IMR-90 (cell line): ENCODE data around the gene SLC66A2. TPM values are rescaled to one million over a fixed set of nuclear protein-coding genes. Genes with fewer than 3 reads are reported as not detected.

ENCODE experiments used
- ATAC-seq: fragments of 200-7000 bp; cut with Tn5 transposase; 2 replicates; pipeline ENCODE4 v1.9.1; 2020; ENCODE audit warnings: low read depth, mild to moderate bottlenecking, moderate library complexity
- BruUV-seq: library from RNA; stranded (reverse); fragments of 400-500 nt; replicated peaks from 2 replicates; lab custom pipeline; 2021; lab: Mats Ljungman, UMichigan
- CTCF ChIA-PET: fragments of 300-600 bp; formaldehyde crosslinking; extraction: SDS; loops from one replicate; lab custom pipeline; 2021; ENCODE audit warnings: antibody characterized with exemption; lab: Yijun Ruan, JAX
- POLR2A ChIA-PET: fragments of 300-600 bp; sonication (Branson Sonifier 250); formaldehyde crosslinking; loops from one replicate; lab custom pipeline; 2022; ENCODE audit warnings: antibody characterized with exemption; ENCODE audit not compliant: unreplicated experiment; lab: Charles Lee
- DNase-seq: peaks from one replicate; pipeline ENCODE4 v3.0.0; 2013
- H2AFZ ChIP-seq: replicated peaks from 2 replicates; pipeline ENCODE3; 2013; ENCODE audit warnings: low read length, mild to moderate bottlenecking; ENCODE audit not compliant: poor library complexity
- H2AK5ac ChIP-seq: 2 replicates; pipeline ENCODE4 v1.6.1; 2013; ENCODE audit warnings: low read depth, low read length, inconsistent platforms
- H2AK9ac ChIP-seq: replicated peaks from 2 replicates; pipeline ENCODE3; 2013; ENCODE audit warnings: mild to moderate bottlenecking, low read depth, low read length, moderate library complexity; ENCODE audit not compliant: poor library complexity
- H2BK120ac ChIP-seq: 2 replicates; pipeline ENCODE4 v1.6.1; 2013; ENCODE audit warnings: low read depth, low read length, inconsistent platforms
- H2BK15ac ChIP-seq: 3 replicates; pipeline ENCODE4 v1.6.1; 2013; ENCODE audit warnings: low read depth, low read length, inconsistent platforms
- H2BK20ac ChIP-seq: 2 replicates; pipeline ENCODE4 v1.6.1; 2013; ENCODE audit warnings: low read depth, mild to moderate bottlenecking, inconsistent platforms, low read length, moderate library complexity
- H2BK5ac ChIP-seq: 2 replicates; pipeline ENCODE4 v1.6.1; 2013; ENCODE audit warnings: mild to moderate bottlenecking, low read depth, low read length, inconsistent platforms; ENCODE audit not compliant: poor library complexity, severe bottlenecking
- H3K14ac ChIP-seq: replicated peaks from 2 replicates; pipeline ENCODE4 v1.6.1; 2013; ENCODE audit warnings: low read depth, low read length, inconsistent platforms
- H3K18ac ChIP-seq: 2 replicates; pipeline ENCODE4 v1.6.1; 2013; ENCODE audit warnings: low read depth, low read length, control low read depth
- H3K23ac ChIP-seq: 2 replicates; pipeline ENCODE4 v1.6.1; 2013; ENCODE audit warnings: low read depth, low read length, inconsistent platforms
- H3K27ac ChIP-seq: 2 replicates; pipeline ENCODE4 v1.5.1; 2013; ENCODE audit warnings: mild to moderate bottlenecking, control low read depth, low read length; ENCODE audit not compliant: insufficient read depth
- H3K27me3 ChIP-seq: 2 replicates; pipeline ENCODE4 v1.6.1; 2013; ENCODE audit warnings: low read length; ENCODE audit not compliant: control insufficient read depth, insufficient read depth
- H3K36me3 ChIP-seq: 2 replicates; pipeline ENCODE4 v1.6.1; 2013; ENCODE audit warnings: low read length, mixed read lengths; ENCODE audit not compliant: control insufficient read depth, insufficient read depth
- H3K4ac ChIP-seq: 2 replicates; pipeline ENCODE4 v1.6.1; 2013; ENCODE audit warnings: low read depth, low read length, inconsistent platforms
- H3K4me1 ChIP-seq: 2 replicates; pipeline ENCODE4 v1.6.1; 2013; ENCODE audit warnings: low read length, mixed read lengths; ENCODE audit not compliant: control insufficient read depth, insufficient read depth
- H3K4me2 ChIP-seq: 2 replicates; pipeline ENCODE4 v1.6.1; 2013; ENCODE audit warnings: low read depth, mild to moderate bottlenecking, control low read depth, low read length, moderate library complexity
- H3K4me3 ChIP-seq: 2 replicates; pipeline ENCODE4 v1.5.1; 2013; ENCODE audit warnings: low read depth, mild to moderate bottlenecking, control low read depth, low read length, moderate library complexity; ENCODE audit not compliant: insufficient read depth
- H3K56ac ChIP-seq: 2 replicates; pipeline ENCODE4 v1.6.1; 2013; ENCODE audit warnings: low read length, inconsistent platforms; ENCODE audit not compliant: insufficient read depth; ENCODE audit errors: extremely low read depth
- H3K79me1 ChIP-seq, 2 experiments: 2 replicates each; pipeline ENCODE4 v1.6.1; 2013; ENCODE audit warnings: low read length in 2 of 2, inconsistent platforms in 1 of 2, low read depth in 1 of 2
- H3K9ac ChIP-seq: 2 replicates; pipeline ENCODE4 v1.6.1; 2013; ENCODE audit warnings: low read depth, low read length, control low read depth
- H3K9me1 ChIP-seq: 2 replicates; pipeline ENCODE4 v1.6.1; 2013; ENCODE audit warnings: low read length, inconsistent platforms; ENCODE audit not compliant: insufficient read depth
- H3K9me3 ChIP-seq: 2 replicates; pipeline ENCODE4 v1.6.1; 2013; ENCODE audit warnings: low read length; ENCODE audit not compliant: control insufficient read depth, insufficient read depth
- H4K20me1 ChIP-seq: 2 replicates; pipeline ENCODE4 v1.6.1; 2013; ENCODE audit warnings: low read length, inconsistent platforms; ENCODE audit not compliant: insufficient read depth
- H4K5ac ChIP-seq: 2 replicates; pipeline ENCODE4 v1.6.1; 2013; ENCODE audit warnings: mild to moderate bottlenecking, low read depth, low read length, control low read depth
- H4K8ac ChIP-seq, 2 experiments: 2 replicates each; pipeline ENCODE4 v1.6.1; 2013; ENCODE audit warnings: low read depth in 2 of 2, low read length in 2 of 2, control low read depth in 1 of 2, inconsistent platforms in 1 of 2
- H4K91ac ChIP-seq: 2 replicates; pipeline ENCODE4 v1.6.1; 2013; ENCODE audit warnings: low read depth, low read length, inconsistent platforms; ENCODE audit not compliant: insufficient read depth
- BHLHE40 ChIP-seq: fragments of 150-350 bp; IDR thresholded peaks from 2 replicates; pipeline ENCODE4 v1.6.1; 2016; ENCODE audit warnings: mild to moderate bottlenecking, low read depth, low read length
- CEBPB ChIP-seq: IDR thresholded peaks from 2 replicates; pipeline ENCODE4 v1.6.1; 2012; ENCODE audit warnings: low read depth, low read length, improper control_type of control experiment
- CHD1 ChIP-seq: IDR thresholded peaks from 2 replicates; pipeline ENCODE4 v1.6.1; 2012; ENCODE audit warnings: low read depth, low read length, improper control_type of control experiment
- CTCF ChIP-seq: conservative IDR thresholded peaks from 2 replicates; pipeline ENCODE4 v1.5.1; 2012; ENCODE audit warnings: mild to moderate bottlenecking, low read depth, low read length, improper control_type of control experiment
- ELK1 ChIP-seq: fragments of 150-350 bp; IDR thresholded peaks from 2 replicates; pipeline ENCODE4 v1.6.1; 2016; ENCODE audit warnings: low read depth, mild to moderate bottlenecking, low read length, moderate library complexity, borderline replicate concordance
- FOS ChIP-seq: fragments of 150-350 bp; IDR thresholded peaks from 2 replicates; pipeline ENCODE4 v1.6.1; 2016; ENCODE audit warnings: low read depth, low read length
- MAFK ChIP-seq: IDR thresholded peaks from 2 replicates; pipeline ENCODE4 v1.6.1; 2012; ENCODE audit warnings: low read depth, low read length, improper control_type of control experiment
- MAZ ChIP-seq: IDR thresholded peaks from 2 replicates; pipeline ENCODE4 v1.6.1; 2012; ENCODE audit warnings: low read depth, mild to moderate bottlenecking, low read length, improper control_type of control experiment, moderate library complexity, borderline replicate concordance
- MXI1 ChIP-seq: IDR thresholded peaks from 2 replicates; pipeline ENCODE4 v1.6.1; 2012; ENCODE audit warnings: low read depth, mild to moderate bottlenecking, low read length, moderate library complexity, borderline replicate concordance
- NFE2L2 ChIP-seq: fragments of 150-350 bp; IDR thresholded peaks from 2 replicates; pipeline ENCODE4 v1.6.1; 2016; ENCODE audit warnings: low read depth, mild to moderate bottlenecking, low read length
- POLR2A ChIP-seq: IDR thresholded peaks from 2 replicates; pipeline ENCODE4 v1.6.1; 2012; ENCODE audit warnings: mild to moderate bottlenecking, low read depth, low read length
- RAD21 ChIP-seq: IDR thresholded peaks from 2 replicates; pipeline ENCODE4 v1.6.1; 2012; ENCODE audit warnings: low read length, improper control_type of control experiment
- RCOR1 ChIP-seq: IDR thresholded peaks from 2 replicates; pipeline ENCODE4 v1.6.1; 2012; ENCODE audit warnings: mild to moderate bottlenecking, low read length, improper control_type of control experiment; ENCODE audit not compliant: insufficient replicate concordance
- RFX5 ChIP-seq: IDR thresholded peaks from 2 replicates; pipeline ENCODE4 v1.8.0; 2012; ENCODE audit warnings: low read depth, mild to moderate bottlenecking, low read length, moderate library complexity
- SMC3 ChIP-seq: fragments of 150-350 bp; IDR thresholded peaks from 2 replicates; pipeline ENCODE4 v1.6.1; 2016; ENCODE audit warnings: low read depth, mild to moderate bottlenecking, antibody characterized with exemption, low read length, moderate library complexity
- USF2 ChIP-seq: fragments of 150-350 bp; IDR thresholded peaks from 2 replicates; pipeline ENCODE4 v1.6.1; 2017; ENCODE audit warnings: mild to moderate bottlenecking, antibody characterized with exemption, low read length, low read depth
- WGBS, 2 experiments: methylation state at CpG; one replicate each; pipeline versions ENCODE4 v1.1.5 to v1.1.7; 2013; ENCODE audit warnings: missing lambda C conversion rate in 2 of 2; ENCODE audit not compliant: insufficient read length in 1 of 2; ENCODE audit errors: extremely low coverage in 2 of 2; 5-methylcytosine and 5-hydroxymethylcytosine counted together
- dilution Hi-C: fragments of 300-500 bp; cut with HindIII; formaldehyde crosslinking; loops from one replicate; pipeline ENCODE4 v1.14.3; 2018; ENCODE audit warnings: low sequenced_read_pairs; ENCODE audit not compliant: unreplicated experiment
- in situ Hi-C: fragments of 300-500 bp; cut with MboI; formaldehyde crosslinking; loops from 3 replicates; pipeline ENCODE4 v1.14.3; 2019; ENCODE audit warnings: low sequenced_read_pairs, inconsistent platforms, mixed read lengths
- intact Hi-C: fragments of 100-400 bp; cut with micrococcal nuclease; formaldehyde crosslinking; loops from 2 replicates; pipeline ENCODE4 v1.10.0; 2022
- polyA plus RNA-seq, 3 experiments: library from polyadenylated mRNA; depleted of rRNA; stranded (reverse); fragments of >200 nt; gene quantifications; 2 replicates each; pipeline ENCODE4 v1.2.3, GENCODE V29; 2012; ENCODE audit warnings: low replicate concordance in 1 of 3
- total RNA-seq: library from RNA; depleted of rRNA; stranded (reverse); fragments of >200 nt; gene quantifications from 2 replicates; pipeline ENCODE4 v1.2.3, GENCODE V29; 2012

SLC66A2 gene
- total and polyA plus RNA-seq, 2 of the 4 experiments (the other 2 are of a cell fraction), result 17.6 to 23.5 TPM

GRCh38 chr18:79916128-79916494, 35.3 kb downstream of the SLC66A2 start:
- no peak overlapping the region for H2BK5ac ChIP-seq
- BruUV-seq, result no TSS peak

More at GRCh38 chr18:79916128-79916494, 35.3 kb downstream of the SLC66A2 start:
- dilution Hi-C loops (no loop called here), in situ Hi-C loops (no loop called here), intact Hi-C loops (no loop called here)
- H3K4me2 ChIP-seq, result no peak overlapping the region
- H4K91ac ChIP-seq, result no peak overlapping the region
- no peak overlapping the region for H2AK5ac ChIP-seq
- H3K27me3 ChIP-seq, result no peaks in the 10 kb centered on the region
- POLR2A ChIA-PET, result no interaction called here
- DNase-seq (no peak), ATAC-seq (no peak)
- 0 out of 2 replicates have a peak, but pooled peaks cover 4% of the 10 kb centered on the region for H3K9me1 ChIP-seq
- no peak overlapping the region for H3K27ac ChIP-seq
- no peak overlapping the region for H2BK20ac ChIP-seq
- no peak overlapping the region for H4K8ac ChIP-seq
- no peak for TF ChIP-seq ELK1
- TF ChIP-seq FOS, result no peak
- TF ChIP-seq RAD21, result no peak
- no peak for TF ChIP-seq MXI1
- TF ChIP-seq USF2, result no peak
- TF ChIP-seq RCOR1, result no peak
- TF ChIP-seq SMC3, result no peak
- no peak for TF ChIP-seq CTCF
- TF ChIP-seq MAFK, result no peak
- no peak for TF ChIP-seq CHD1
- no peak for TF ChIP-seq RFX5
- TF ChIP-seq CEBPB, result no peak
- no peak for TF ChIP-seq NFE2L2
- TF ChIP-seq POLR2A, result no peak
- TF ChIP-seq MAZ, result no peak
- no peak for TF ChIP-seq BHLHE40
- no peak overlapping the region for H3K4me3 ChIP-seq
- H3K56ac ChIP-seq, result no peak overlapping the region
- no peak overlapping the region for H4K5ac ChIP-seq
- no peak overlapping the region for H3K23ac ChIP-seq
- H2AFZ ChIP-seq, result no peak overlapping the region
- peaks cover 13 to 40% of the 10 kb centered on the region in 2 experiments for H3K79me1 ChIP-seq
- no peak overlapping the region for H3K9ac ChIP-seq
- no peak overlapping the region for H3K18ac ChIP-seq
- peaks cover 56% of the 10 kb centered on the region for H3K36me3 ChIP-seq
- peaks cover 11% of the 10 kb centered on the region; the same call in 1 of the 2 replicates for H3K9me3 ChIP-seq
- H2BK120ac ChIP-seq, result no peak overlapping the region
- WGBS, 2 experiments, result 98% methylated on average over 9 of the region's 26 CpGs; no CpG with 5 or more reads in 1 of the 2 experiments
- no peak overlapping the region for H2AK9ac ChIP-seq
- H2BK15ac ChIP-seq, result no peak overlapping the region
- H3K4me1 ChIP-seq, result no peaks in the 10 kb centered on the region
- CTCF ChIA-PET, result no interaction called here
- peaks cover 12% of the 10 kb centered on the region for H4K20me1 ChIP-seq
- no peak overlapping the region for H3K14ac ChIP-seq
- no peak overlapping the region for H3K4ac ChIP-seq
